Measurements from ENCODE around the gene TAGAP. TPM values are rescaled to one million over a fixed set of nuclear protein-coding genes. Genes with fewer than 3 reads are reported as not detected.
A peak's percentile ranks its signal among the peaks of the same experiment; 100 is the strongest.

Gene TAGAP
- total and polyA plus RNA-seq, 2 donors (not counting 1 experiment from before 2014, with no cell fraction given), result 167 to 242 TPM

DNA sequence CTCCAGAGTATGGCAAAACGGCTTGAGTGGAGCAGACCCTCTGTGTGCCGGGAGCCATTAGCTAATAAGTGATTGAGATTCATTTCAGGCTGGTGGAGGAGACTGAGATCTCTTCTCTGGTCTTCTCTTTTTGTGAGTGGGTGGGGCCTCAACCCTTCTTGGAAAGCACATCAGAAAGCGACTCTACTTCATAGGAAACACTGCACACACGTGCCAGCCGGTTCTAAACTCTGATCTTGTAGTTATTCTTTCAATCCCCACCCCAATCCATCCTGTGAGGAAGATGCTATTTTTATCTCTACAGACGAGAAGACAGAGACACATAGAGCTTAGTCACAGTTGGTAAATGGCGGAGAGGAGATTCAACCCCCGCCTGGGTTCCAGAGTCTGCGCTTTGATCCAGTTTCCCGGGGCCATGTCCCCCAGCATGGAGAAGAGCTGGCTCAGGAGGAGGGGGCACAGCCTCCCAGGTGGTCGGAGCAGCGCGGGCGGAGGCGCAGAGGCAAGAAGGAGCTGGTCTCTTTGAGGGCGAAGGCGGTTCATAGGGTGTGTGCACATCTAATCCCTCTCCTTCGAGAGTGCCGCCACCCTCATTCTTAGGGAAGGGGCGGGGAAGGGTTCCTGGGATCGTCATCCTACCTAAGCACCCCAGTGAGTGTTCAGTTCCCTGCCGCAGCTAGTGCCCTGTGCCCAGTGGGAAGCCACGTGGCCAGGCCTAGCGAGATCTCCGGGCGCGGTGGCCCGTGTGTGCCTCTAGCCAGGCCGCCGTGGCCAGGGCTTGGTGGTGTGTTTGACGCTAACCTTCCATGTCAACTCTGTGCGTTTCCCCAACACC is 49.0 kb upstream of the TAGAP start:
- H3K4me1 Mint-ChIP-seq, result peaks cover 70% of the 10 kb centered on the region
- peak overlapping the region; percentile 77 for H3K4me2 ChIP-seq (replicated peaks; ENCODE audit: low read depth, low read length, poor library complexity, severe bottlenecking)

More for the DNA sequence above, 49.0 kb upstream of the TAGAP start:
- ChIA-PET POLR2A (interaction anchor here (0.6 to 5.0 kb wide), 11 partner anchors 10 to 54 kb away, joined by 3 to 62 read pairs (median 9); partner anchors contain the start of gene TAGAP), CTCF (interaction anchor here (1.0 to 36.8 kb wide), 12 partner anchors 10 to 85 kb away, joined by 3 to 1002 read pairs (median 16); partner anchors contain the start of gene TAGAP)
- Histone ChIP-seq H4K20me1 (ENCODE audit: control insufficient read depth, insufficient read depth, low read length, poor library complexity, severe bottlenecking) (no peaks in the 10 kb centered on the region), H3K27me3 (replicated peaks in 1 of 4; ENCODE audit: control extremely low read depth in 1 of 4, control insufficient read depth in 3 of 4, insufficient read depth in 4 of 4, low read length in 3 of 4) (no peaks in the 10 kb centered on the region), H3K36me3 (replicated peaks in 1 of 2; ENCODE audit: control extremely low read depth in 1 of 2, control insufficient read depth in 1 of 2, extremely low read depth in 1 of 2, insufficient read depth in 2 of 2, low read length in 1 of 2) (no peaks in the 10 kb centered on the region), H3K4me1 (ENCODE audit: control insufficient read depth in 2 of 2, insufficient read depth in 2 of 2, low read length in 2 of 2) (peaks cover 53 to 59% of the 10 kb centered on the region in 2 donors), H3K27ac (ENCODE audit: low read length in 2 of 2) (peak overlapping the region; percentile 98 to 99), H3K9me3 (ENCODE audit: control extremely low read depth in 1 of 3, control insufficient read depth in 2 of 3, insufficient read depth in 1 of 3, low read length in 2 of 3) (peaks cover 0 to 5% (median 0%) of the 10 kb centered on the region in 3 donors), H3K79me2 (ENCODE audit: control insufficient read depth, insufficient read depth, low read length) (peaks cover 18% of the 10 kb centered on the region), H2AFZ (ENCODE audit: insufficient read depth, low read depth, low read length, poor library complexity, severe bottlenecking) (peak overlapping the region; percentile 30), H3K9ac (ENCODE audit: low read length) (peak overlapping the region; percentile 49), H3K4me3 (ENCODE audit: control extremely low read depth in 1 of 5, extremely low read depth in 1 of 5, insufficient read depth in 1 of 5, low read depth in 2 of 5, low read length in 4 of 5) (peak overlapping the region in 1 of 5 experiments; percentile 53)
- Mint-ChIP-seq H3K27me3 (no peaks in the 10 kb centered on the region), H3K27ac (peak overlapping the region; percentile 99), H3K4me3 (peak overlapping the region; percentile 82), H3K9me3 (ENCODE audit: insufficient read depth) (no peaks in the 10 kb centered on the region)
- TF ChIP-seq, protein P1, sequence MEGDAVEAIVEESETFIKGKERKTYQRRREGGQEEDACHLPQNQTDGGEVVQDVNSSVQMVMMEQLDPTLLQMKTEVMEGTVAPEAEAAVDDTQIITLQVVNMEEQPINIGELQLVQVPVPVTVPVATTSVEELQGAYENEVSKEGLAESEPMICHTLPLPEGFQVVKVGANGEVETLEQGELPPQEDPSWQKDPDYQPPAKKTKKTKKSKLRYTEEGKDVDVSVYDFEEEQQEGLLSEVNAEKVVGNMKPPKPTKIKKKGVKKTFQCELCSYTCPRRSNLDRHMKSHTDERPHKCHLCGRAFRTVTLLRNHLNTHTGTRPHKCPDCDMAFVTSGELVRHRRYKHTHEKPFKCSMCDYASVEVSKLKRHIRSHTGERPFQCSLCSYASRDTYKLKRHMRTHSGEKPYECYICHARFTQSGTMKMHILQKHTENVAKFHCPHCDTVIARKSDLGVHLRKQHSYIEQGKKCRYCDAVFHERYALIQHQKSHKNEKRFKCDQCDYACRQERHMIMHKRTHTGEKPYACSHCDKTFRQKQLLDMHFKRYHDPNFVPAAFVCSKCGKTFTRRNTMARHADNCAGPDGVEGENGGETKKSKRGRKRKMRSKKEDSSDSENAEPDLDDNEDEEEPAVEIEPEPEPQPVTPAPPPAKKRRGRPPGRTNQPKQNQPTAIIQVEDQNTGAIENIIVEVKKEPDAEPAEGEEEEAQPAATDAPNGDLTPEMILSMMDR (IDR thresholded peaks at IDR 0.05), result no peak
- DNase-seq (no peak), ATAC-seq (ENCODE audit: low read depth) (no peak)
- intact Hi-C loops (cut with micrococcal nuclease), result loop anchor here (1.0 to 5.0 kb wide), 5 partner anchors 10 to 49 kb away; no protein-coding TSS in a partner anchor
- WGBS (ENCODE audit: insufficient coverage), result 75% methylated on average over 22 of the region's 32 CpGs
